Common myeloid progenitor, CD34-positive (primary cell): ENCODE measurements around the gene GTSF1L.

Experiments
- CTCF ChIA-PET: fragments of 350-600 bp; sonication (Branson Sonifier 250); formaldehyde crosslinking; loops from one replicate; lab custom pipeline; 2021; ENCODE audit warnings: antibody characterized with exemption; lab: Charles Lee
- POLR2A ChIA-PET: fragments of 350-600 bp; sonication (Branson Sonifier 250); formaldehyde crosslinking; loops from one replicate; lab custom pipeline; 2021; ENCODE audit warnings: antibody characterized with exemption; lab: Charles Lee
- DNase-seq, 3 donors: peaks; one replicate each; pipeline versions ENCODE4 v3.0.0 to v3.0.0-alpha.2; 2013
- H3K27ac ChIP-seq, 2 experiments: 1 replicate in 1 of 2; 2 replicates in 1 of 2; pipeline ENCODE4 v1.7.0; 2013; ENCODE audit warnings: inconsistent platforms in 2 of 2, low read length in 2 of 2, mild to moderate bottlenecking in 2 of 2, low read depth in 1 of 2, moderate library complexity in 1 of 2; ENCODE audit not compliant: severe bottlenecking in 2 of 2, insufficient read depth in 1 of 2, poor library complexity in 1 of 2
- H3K27me3 ChIP-seq, 5 experiments: replicated peaks in 2 of 5; 1 replicate in 3 of 5; 2 replicates in 2 of 5; pipeline versions ENCODE4 v1.6.1 to v1.7.0; 2013; ENCODE audit warnings: low read length in 4 of 5, mild to moderate bottlenecking in 2 of 5, moderate library complexity in 2 of 5, inconsistent platforms in 1 of 5; ENCODE audit not compliant: insufficient read depth in 5 of 5, control insufficient read depth in 4 of 5
- H3K36me3 ChIP-seq, 4 experiments: 1 replicate in 2 of 4; 2 replicates in 2 of 4; pipeline versions ENCODE4 v1.6.1 to v1.7.0; 2013; ENCODE audit warnings: low read length in 3 of 4, control low read depth in 1 of 4, mild to moderate bottlenecking in 1 of 4; ENCODE audit not compliant: control insufficient read depth in 4 of 4, insufficient read depth in 4 of 4
- H3K4me1 ChIP-seq, 4 experiments: 1 replicate in 3 of 4; 2 replicates in 1 of 4; pipeline versions ENCODE4 v1.6.1 to v1.7.1; 2013; ENCODE audit warnings: low read length in 3 of 4, mild to moderate bottlenecking in 3 of 4, control low read depth in 1 of 4, inconsistent platforms in 1 of 4, moderate library complexity in 1 of 4; ENCODE audit not compliant: control insufficient read depth in 4 of 4, insufficient read depth in 4 of 4; ENCODE audit errors: control extremely low read depth in 1 of 4
- H3K4me3 ChIP-seq, 7 experiments: 1 replicate in 4 of 7; 2 replicates in 3 of 7; pipeline versions ENCODE4 v1.5.1 to v1.7.0; 2013; ENCODE audit warnings: mild to moderate bottlenecking in 7 of 7, low read length in 6 of 7, moderate library complexity in 6 of 7, inconsistent platforms in 2 of 7, low read depth in 2 of 7, control low read depth in 1 of 7; ENCODE audit not compliant: insufficient read depth in 4 of 7, control insufficient read depth in 1 of 7; ENCODE audit errors: extremely low read depth in 1 of 7
- H3K9me3 ChIP-seq, 5 experiments: 1 replicate in 4 of 5; 2 replicates in 1 of 5; pipeline versions ENCODE4 v1.6.1 to v1.7.1; 2013; ENCODE audit warnings: low read length in 4 of 5, mild to moderate bottlenecking in 2 of 5, inconsistent platforms in 1 of 5, low read depth in 1 of 5, moderate library complexity in 1 of 5; ENCODE audit not compliant: control insufficient read depth in 4 of 5, insufficient read depth in 2 of 5; ENCODE audit errors: control extremely low read depth in 1 of 5
- WGBS: methylation state at CpG from one replicate; pipeline ENCODE4 v1.1.5; 2013; ENCODE audit not compliant: insufficient coverage; 5-methylcytosine and 5-hydroxymethylcytosine counted together

The GTSF1L gene

DNA sequence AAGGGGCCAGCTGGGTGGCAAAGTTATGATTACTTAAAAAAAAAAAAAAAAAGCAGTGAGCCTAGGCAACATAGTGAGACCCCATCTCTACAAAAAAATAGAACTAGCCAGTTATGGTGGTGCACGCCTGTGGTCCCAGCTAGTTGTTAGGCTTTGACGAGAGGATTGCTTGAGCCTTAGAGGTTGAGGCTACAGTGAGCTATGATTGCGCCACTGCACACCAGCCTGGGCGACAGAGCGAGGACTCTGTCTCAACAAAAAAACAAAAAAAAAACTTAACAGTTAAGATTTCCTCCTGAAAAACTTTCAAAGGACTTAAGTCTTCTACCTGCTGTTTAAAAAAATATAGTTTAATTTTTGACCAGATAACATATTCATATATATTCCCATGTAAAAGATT lies 2.4 kb downstream of the GTSF1L start:
- H3K27ac ChIP-seq: no peak overlapping the region
- POLR2A ChIA-PET: no interaction called here
- peaks cover 0 to 5% (median 0%) of the 10 kb centered on the region in 5 experiments for H3K9me3 ChIP-seq
- CTCF ChIA-PET: no interaction called here
- DNase-seq: no peak
- no peaks in the 10 kb centered on the region for H3K4me1 ChIP-seq
- 90% methylated on average over 2 of the region's 5 CpGs for WGBS
- no peaks in the 10 kb centered on the region for H3K36me3 ChIP-seq
- peaks cover 0 to 22% (median 2%) of the 10 kb centered on the region in 5 experiments for H3K27me3 ChIP-seq
- H3K4me3 ChIP-seq: no peak overlapping the region

DNA sequence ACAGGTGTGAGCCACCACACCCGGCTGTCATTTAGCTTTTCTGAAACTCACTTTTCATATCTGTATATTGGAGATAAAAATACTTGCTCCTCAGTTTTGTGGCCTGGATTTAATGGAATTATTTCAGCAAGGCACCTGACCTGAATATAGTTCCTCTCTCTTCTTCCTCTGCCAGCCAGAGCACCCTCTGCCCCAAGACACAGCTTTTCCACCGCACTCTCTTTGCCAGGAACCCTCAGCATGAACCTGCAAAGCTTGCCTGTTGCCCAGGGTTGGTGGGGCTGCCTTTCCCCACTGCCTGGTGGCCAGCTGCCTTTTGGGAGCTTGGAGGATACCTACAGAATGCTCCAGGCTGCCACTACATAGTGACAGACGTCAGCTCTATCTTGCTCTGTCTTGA lies 3.1 kb downstream of the GTSF1L start:
- WGBS: 88% methylated on average over 2 of the region's 3 CpGs
- H3K4me1 ChIP-seq: no peaks in the 10 kb centered on the region
- H3K27me3 ChIP-seq: peaks cover 0 to 22% (median 2%) of the 10 kb centered on the region in 5 experiments
- no peak for DNase-seq
- no peak overlapping the region for H3K4me3 ChIP-seq
- POLR2A ChIA-PET: no interaction called here
- CTCF ChIA-PET: no interaction called here
- no peaks in the 10 kb centered on the region for H3K36me3 ChIP-seq
- no peak overlapping the region for H3K27ac ChIP-seq
- H3K9me3 ChIP-seq: peaks cover 0 to 2% (median 0%) of the 10 kb centered on the region in 5 experiments

DNA sequence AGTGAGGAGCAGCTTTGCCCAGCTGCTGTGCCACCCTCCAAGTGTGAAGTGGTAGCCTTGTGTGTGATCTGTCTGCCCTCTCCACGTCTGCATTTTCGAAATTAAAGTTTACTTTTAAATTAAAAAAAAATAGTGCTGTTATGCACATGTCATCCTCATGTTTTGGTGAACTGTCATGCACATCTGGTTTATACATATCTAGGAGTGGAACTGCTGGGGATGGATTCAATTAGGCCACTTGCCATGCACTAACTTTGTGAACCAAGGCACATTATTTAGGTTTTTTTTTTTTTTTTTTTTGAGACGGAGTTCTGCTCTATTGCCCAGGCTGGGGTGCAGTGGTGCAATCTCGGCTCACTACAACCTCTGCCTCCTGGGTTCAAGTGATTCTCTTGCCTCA lies 3.6 kb downstream of the GTSF1L start:
- DNase-seq: no peak
- ChIA-PET POLR2A (no interaction called here), CTCF (no interaction called here)
- no peak overlapping the region for H3K4me3 ChIP-seq
- H3K27me3 ChIP-seq: peaks cover 0 to 22% (median 2%) of the 10 kb centered on the region in 5 experiments
- no CpG with 5 or more reads among the region's 4 CpGs for WGBS
- no peaks in the 10 kb centered on the region for H3K36me3 ChIP-seq
- H3K9me3 ChIP-seq: no peaks in the 10 kb centered on the region
- H3K4me1 ChIP-seq: no peaks in the 10 kb centered on the region
- H3K27ac ChIP-seq: no peak overlapping the region

DNA sequence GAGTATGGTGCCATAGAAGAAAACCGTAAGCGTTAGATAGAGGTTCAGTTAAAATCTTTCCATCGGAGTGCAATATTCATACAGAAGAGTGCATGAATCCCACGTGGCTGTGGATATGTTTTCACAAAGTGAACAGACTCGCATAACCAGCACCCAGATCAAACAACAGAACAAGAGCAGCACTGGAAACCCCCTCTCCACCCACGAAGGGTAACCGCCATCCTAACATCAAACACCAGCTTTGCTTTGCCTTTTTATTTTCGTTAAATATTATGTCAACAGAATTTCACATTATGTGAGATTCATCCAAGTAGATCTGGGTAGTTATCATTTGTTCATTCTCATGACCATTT lies 4.7 kb downstream of the GTSF1L start:
- WGBS: 83% methylated on average over 6 of the region's 8 CpGs
- no peak for DNase-seq

DNA sequence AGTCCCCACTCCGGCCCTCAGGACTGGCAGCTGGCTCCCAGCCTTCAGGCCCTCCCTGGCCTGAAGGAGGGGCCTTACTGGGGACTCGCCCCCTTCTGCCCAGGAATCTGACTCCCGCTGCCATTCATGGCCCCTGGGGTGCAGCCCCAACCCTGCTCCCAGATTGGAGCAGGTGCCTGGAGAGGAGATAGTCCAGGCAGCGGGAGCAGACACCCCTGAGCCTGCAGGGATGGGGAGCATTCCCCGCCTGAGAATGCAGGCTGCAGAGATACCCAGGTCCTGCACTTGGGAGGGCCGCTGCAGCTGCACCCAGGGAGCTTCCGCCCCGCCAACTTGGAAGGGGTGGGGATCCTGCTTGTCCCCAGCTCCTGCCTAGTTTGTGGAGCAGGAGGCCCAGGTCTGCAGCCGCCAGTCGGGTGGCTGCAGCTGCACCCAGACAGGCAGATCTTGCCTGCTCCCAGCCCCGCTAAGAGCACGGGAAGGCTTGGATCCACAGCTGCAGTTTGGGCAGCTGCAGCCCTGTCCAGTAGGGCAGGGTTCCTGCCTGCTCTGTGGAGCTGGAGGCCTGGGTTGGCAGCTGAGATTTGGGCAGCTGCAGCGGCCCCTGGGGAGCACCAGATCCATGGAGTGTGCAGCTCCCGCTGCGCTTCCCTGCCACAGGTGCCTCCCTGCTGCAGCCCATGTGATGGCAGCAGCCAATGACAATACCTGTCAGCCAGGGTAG lies 5.2 kb downstream of the GTSF1L start:
- peaks cover 0 to 18% (median 2%) of the 10 kb centered on the region in 5 experiments for H3K27me3 ChIP-seq
- H3K36me3 ChIP-seq: peaks cover 0 to 9% (median 1%) of the 10 kb centered on the region in 4 experiments
- CTCF ChIA-PET: no interaction called here
- DNase-seq: no peak
- 59% methylated on average over 15 of the region's 15 CpGs for WGBS
- POLR2A ChIA-PET: no interaction called here
- no peak overlapping the region for H3K27ac ChIP-seq
- no peaks in the 10 kb centered on the region for H3K9me3 ChIP-seq
- H3K4me3 ChIP-seq: no peak overlapping the region
- H3K4me1 ChIP-seq: no peaks in the 10 kb centered on the region

More for the DNA sequence above, 4.7 kb downstream of the GTSF1L start:
- POLR2A ChIA-PET: no interaction called here
- Histone ChIP-seq H3K9me3 (no peaks in the 10 kb centered on the region), H3K27me3 (peaks cover 0 to 22% (median 2%) of the 10 kb centered on the region in 5 experiments), H3K27ac (no peak overlapping the region), H3K4me3 (no peak overlapping the region), H3K4me1 (no peaks in the 10 kb centered on the region), H3K36me3 (peaks cover 0 to 4% (median 0%) of the 10 kb centered on the region in 4 experiments)
- CTCF ChIA-PET: no interaction called here

DNA sequence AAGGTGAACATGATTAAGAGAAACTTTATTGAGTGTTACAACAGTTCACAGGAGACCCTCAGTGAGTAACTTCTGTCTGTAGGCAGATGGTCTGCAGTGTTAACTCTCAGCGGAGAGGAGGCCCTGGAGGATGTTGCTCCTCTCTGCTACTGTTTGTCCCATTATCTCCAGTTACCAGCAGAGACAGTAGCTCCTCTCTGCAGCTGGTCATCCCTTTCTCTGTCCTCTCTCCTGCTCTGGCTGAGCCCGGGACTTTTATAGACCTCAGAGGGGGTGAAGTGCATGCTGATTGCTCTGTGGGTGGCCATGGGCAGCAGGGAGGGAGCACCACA lies 5.7 kb downstream of the GTSF1L start:
- Histone ChIP-seq H3K36me3 (peaks cover 0 to 11% (median 2%) of the 10 kb centered on the region in 4 experiments), H3K27me3 (peaks cover 0 to 17% (median 2%) of the 10 kb centered on the region in 5 experiments), H3K27ac (no peak overlapping the region), H3K4me1 (no peaks in the 10 kb centered on the region), H3K4me3 (no peak overlapping the region), H3K9me3 (no peaks in the 10 kb centered on the region)
- ChIA-PET CTCF (no interaction called here), POLR2A (no interaction called here)
- DNase-seq: no peak
- WGBS: 11% methylated on average over 2 of the region's 2 CpGs

DNA sequence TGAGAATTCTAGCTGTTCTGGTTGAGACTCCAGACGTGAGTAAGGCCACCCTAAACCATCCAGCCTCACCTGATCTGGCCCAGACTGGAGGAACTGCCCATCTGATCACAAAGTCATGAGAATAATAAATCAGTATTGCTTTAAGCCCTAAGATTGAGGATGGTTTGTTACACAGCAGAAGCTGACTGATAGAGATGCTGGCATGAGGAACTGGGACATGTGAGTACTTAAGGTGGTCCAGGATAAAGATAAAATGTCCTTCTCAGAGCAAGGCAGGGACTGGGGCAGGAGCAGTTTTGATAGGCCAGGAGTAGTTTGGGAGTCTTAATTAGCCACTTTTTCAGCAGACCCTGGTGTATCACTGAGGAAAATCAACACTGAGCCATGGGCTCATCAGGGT lies 6.8 kb downstream of the GTSF1L start:
- Histone ChIP-seq H3K36me3 (peaks cover 0 to 20% (median 2%) of the 10 kb centered on the region in 4 experiments), H3K9me3 (no peaks in the 10 kb centered on the region), H3K4me3 (no peak overlapping the region), H3K27ac (no peak overlapping the region), H3K27me3 (peaks cover 0 to 17% (median 2%) of the 10 kb centered on the region in 5 experiments), H3K4me1 (no peaks in the 10 kb centered on the region)
- CTCF ChIA-PET: interaction anchor here (0.7 kb wide), 1 partner anchor 248 kb away, joined by 3 read pairs; no protein-coding TSS in a partner anchor
- WGBS: 80% methylated on average over 1 of the region's 1 CpG
- no peak for DNase-seq
- POLR2A ChIA-PET: no interaction called here
